HG03354 (cell line): ENCODE data around the gene TSPAN32.

ENCODE experiments used
- ATAC-seq: cut with Tn5 transposase; IDR thresholded peaks from one replicate; pipeline ENCODE4 v1.9.1; 2021; ENCODE audit warnings: mild to moderate bottlenecking; ENCODE audit not compliant: unreplicated experiment, poor library complexity, severe bottlenecking

Gene TSPAN32, protein sequence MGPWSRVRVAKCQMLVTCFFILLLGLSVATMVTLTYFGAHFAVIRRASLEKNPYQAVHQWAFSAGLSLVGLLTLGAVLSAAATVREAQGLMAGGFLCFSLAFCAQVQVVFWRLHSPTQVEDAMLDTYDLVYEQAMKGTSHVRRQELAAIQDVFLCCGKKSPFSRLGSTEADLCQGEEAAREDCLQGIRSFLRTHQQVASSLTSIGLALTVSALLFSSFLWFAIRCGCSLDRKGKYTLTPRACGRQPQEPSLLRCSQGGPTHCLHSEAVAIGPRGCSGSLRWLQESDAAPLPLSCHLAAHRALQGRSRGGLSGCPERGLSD

GRCh38 chr11:2301631-2302305 lies at the start of gene TSPAN32, which contains the start of gene C11orf21:
Gene TSPAN32 (plus strand): TSS chr11:2302013. CDS start chr11:2302150, 137 bp downstream.
Gene C11orf21 (minus strand): TSS chr11:2301918. CDS start chr11:2301808, 110 bp downstream.
- ATAC-seq: peak; percentile 60

- ATAC-seq: no peak
These were observed 49.8 kb upstream of the TSPAN32 start for GRCh38 chr11:2252018-2252417.

- no peak for ATAC-seq
These were observed 45.4 kb upstream of the TSPAN32 start for GRCh38 chr11:2256293-2256913.

DNA sequence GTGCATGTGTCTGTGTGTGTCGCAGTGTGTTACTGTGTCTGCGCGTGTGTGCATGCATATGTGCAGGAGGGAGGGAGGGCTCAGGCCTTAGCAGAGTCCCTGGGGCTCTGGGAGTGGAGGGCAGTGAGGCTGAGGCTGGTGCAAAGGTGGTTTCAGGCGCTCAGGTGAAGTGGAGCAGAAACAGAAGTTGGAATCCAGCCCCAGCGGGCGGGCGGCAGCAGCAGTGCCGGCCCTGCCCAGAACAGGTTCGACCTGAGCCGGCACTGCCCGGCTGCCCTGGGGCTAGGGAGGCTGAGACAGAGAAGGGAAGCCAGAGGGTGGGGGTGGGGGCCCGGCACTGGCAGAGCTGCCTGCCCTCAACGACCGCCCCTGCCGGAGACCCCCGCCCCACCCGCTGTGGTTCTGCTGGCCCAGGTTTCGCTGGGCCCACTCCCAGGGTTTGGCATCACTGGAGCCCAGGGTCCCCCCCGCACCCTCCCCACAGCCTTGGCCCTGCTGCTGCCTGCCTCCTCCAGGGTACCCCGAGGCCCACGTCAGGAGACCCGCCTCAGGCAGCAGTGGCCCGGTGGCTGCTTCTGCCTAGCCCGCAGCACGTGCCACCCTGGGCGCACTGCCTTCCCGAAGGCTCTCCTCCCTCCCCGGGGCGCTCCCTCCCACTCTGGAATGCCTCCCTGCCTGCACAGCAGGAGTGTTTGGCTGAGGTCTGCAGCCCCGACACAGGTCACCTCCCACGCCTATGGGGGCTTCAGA lies 44.7 kb upstream of the TSPAN32 start:
- no peak for ATAC-seq

GRCh38 chr11:2258501-2259465 lies 43.0 kb upstream of the TSPAN32 start:
- no peak for ATAC-seq

GRCh38 chr11:2259466-2259830 lies 42.4 kb upstream of the TSPAN32 start:
- ATAC-seq: no peak

- no peak for ATAC-seq
These were observed 41.8 kb upstream of the TSPAN32 start for GRCh38 chr11:2259897-2260451.

DNA sequence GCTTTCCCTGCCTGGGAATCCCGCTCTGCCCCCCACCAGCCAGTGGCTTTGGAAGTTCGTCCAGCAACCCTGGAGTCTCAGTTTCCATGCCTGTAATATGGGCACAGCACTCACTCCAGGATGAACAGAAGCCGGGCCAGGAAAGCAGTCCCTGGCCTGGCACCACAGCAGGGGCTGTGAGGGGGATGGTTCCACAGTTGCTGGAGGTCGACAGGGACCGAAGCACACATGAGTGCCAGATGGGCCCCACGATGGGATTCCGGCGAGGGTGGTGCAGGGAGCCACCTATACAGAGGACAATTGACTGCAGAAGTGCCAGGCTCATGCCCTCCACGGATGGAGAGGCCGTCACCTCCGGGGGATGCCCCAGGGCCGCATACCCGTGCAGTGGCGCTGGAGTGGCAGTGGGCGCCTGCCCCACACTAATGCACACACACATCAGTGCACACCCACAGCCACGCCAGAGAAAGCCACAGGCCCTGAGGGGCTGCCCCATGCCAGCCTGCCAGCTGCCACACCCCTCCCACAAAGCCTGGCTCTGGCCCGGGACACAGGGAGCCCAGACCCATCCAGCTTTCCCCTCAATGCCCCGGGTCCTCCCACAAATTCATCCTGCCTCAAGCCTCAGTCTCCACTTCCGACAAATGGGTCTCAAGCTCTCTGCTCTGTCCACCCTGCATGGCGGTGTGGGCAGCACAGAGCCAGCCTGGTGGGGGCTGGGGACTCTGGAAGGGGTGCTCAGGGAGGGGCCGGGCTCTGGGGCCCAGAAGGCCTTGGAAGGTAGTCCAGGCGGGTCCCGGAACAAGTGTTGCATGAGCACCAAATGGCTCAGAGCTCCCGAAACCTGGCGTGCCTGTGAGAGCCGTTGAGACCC lies 41.1 kb upstream of the TSPAN32 start:
- ATAC-seq: no peak

DNA sequence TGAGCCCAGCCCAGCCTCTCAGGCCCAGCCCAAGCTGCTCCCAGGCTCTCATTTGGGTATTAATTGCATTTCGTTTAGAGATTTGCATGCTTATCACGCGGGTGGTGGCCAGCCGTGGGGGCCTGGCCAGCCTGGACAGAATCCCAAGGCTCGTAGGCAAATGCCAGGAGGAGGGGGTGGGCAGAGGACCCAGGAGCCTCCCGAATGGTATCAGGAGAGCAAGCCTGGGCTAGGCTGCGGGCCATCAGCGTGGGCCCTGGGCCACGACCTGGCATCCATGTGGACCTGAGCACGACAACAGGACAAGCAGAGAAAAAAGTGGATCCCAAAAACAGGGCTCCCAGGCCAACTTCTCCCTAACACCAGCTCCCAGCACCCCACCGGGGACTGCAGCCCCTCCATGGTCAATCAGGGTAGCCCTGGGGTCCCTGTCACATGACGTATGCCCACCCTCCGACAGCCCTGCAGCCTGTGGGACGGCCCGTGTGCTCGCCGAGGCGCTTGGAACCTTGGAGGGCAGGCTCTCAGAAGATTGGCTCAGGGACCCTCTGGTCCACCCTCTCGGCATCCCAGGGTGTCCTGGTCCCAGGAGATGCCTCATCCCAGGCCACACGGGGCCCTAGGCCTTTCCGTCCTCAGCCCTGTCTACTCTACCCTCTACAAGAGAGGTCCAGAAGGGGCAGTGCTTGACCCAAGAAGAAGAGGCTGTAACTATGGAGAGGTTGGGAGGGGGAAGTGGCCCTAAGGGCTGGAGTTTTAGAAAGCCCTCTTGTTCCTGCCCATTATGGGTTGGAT lies 40.2 kb upstream of the TSPAN32 start:
- no peak for ATAC-seq

DNA sequence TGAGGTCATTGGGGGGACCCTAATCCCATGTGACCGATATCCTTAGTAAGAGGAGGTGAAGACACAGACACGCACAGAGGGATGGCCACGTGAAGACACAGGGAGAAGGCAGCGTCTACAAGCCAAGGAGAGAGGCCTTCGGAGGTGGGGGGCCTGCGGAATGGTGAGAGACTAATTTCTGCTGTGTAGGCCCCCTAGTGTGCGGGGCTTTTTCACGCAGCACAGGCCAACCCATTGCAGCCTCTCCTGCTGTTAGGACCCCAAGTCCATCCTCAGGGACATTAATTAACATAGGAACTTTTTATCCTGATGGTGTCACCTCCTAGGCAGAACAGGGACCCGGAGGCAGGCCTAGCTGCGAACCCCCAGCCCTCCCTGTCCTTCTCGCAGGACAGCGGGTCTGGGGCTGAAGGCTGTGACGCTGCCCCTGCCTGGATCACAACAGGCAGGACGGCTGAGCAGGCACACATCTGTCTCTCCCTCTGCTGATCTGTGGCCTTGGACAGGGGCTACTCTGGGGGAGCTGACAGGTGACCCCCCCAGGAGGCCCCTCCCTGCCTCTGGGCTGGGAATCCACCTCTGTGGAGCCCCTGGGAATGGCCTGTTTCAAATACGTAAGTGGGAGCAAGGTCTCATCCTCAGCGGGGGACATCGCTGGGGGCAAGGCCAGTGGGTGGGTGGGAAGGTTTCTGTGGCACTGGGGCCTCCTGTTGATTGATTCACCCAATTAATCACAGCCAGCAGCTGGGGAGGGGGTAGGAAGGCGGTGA lies 39.3 kb upstream of the TSPAN32 start:
- no peak for ATAC-seq

DNA sequence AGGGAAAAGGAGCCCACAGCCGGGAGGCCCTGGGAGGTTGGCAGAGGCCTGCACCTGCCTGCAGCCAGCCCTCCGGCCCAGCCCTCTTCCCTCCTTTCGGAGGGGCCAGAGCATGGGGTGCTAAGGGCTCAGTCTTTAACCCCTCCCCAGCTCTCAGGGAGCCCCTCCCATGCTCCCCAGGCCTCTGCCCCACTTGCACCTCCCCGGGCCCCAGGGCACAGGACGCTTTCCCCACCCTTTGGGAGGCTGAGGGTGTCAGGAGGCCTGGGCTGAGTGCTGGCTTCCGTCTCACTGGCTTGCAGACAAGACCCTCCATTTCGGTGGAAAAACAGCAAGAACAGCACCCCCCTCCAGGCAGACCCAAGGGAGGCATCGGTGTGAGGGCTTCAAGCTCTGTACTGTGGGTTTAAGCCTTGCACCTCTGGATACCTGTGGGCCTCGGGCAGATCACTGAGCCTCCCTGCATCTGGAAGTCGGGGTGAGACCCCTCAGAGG lies 38.7 kb upstream of the TSPAN32 start:
- no peak for ATAC-seq

GRCh38 chr11:2263724-2264360 lies 38.0 kb upstream of the TSPAN32 start:
- no peak for ATAC-seq

GRCh38 chr11:2264366-2265053 lies 37.3 kb upstream of the TSPAN32 start:
- ATAC-seq: no peak

DNA sequence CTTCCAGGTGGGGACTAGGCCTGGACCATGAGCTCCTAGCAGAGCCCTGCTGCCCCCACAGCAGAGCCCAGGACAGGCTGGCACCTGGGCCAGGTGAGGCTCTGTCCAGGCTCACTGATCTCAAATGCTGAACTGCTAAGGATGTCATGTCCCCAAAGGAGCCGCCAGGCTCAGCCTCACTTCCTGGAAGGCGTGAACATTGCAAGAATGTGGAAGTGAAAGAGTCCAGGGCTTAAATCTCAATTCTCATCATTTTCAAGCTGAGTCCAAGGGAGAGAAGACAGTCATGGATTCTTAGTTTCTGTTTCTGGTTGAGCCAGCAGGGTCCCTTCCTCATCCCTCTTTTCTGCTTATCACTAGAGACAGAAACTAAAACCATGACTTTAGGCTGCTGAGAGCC lies 36.4 kb upstream of the TSPAN32 start:
- ATAC-seq: peak; percentile 69

DNA sequence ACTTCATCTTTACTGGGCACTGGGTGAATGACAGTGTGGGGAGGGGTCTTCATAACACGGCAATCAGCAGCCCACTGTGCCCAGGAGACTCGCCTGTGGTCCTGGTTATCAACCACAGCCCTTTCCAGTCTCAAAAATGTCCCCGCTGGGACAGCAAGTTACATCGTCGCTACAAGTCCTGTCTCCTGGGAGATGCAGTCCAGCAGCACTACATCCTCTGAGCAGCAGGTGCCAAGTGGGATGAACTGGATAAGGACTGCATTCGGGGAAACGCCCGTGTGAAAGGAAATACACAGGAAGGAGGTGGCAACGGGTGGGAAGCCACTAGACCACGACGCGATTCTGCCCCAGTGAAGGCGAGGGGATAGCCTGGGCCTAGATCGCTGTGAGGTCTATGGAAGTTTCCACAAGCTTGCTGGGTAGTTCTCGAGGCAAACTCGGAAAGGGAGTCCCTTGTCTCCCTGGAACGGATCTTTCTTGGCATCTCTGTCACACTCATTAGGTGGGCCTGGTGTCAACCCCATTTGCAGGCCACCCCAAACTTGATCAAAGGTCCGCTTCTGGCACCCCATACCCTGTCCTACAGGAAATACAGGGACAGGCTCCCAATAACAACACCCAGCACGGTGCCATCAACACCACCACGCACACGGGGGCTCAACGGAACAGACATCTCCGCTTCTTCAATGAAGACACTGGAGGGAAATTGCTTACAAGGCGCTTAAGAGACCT lies 35.8 kb upstream of the TSPAN32 start:
- ATAC-seq: no peak
